ENCODE results near the gene LSM4.
"Not testable (repeated sequence)": the region's sequence is repeated elsewhere in the genome, so short reads cannot be mapped to it uniquely, and the experiment has no call there.

The LSM4 gene

DNA sequence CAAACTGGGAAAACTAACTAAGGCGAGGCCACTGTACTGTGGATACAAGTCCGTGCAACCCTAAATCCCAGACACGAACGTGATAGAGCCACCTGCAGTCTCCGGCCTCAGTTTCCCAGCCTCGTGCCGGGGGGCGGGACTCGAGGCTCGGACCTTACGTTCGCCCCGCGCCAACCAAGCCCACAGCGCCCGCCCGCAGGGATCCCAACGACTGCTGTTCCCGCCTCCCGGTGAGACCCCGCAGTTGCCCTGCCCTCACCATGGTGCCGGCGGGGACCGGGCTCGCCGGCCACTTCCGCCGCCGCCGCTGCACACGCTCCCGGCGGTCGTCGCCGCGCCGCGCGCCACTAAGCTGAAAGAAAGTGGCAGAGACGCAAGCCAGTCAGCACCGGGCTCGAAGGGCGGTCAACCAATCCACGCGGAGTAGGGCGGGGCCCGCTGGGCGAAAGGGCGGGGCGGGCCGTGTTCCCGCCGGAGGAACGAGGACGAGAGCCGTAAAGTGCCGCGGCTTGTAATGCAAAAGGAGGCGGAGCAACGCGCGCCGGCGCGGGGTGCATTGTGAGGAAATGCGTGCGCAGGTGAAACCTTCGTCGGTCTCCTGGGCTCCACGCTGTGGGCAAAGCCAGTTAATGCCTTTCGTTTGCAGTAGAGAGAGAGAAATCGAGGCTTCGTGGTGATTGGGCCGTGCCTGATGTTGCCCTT lies at the start of gene LSM4:
Gene LSM4 (minus strand): TSS at position 318 of the 702 bp plus-strand sequence. CDS start 56 bp downstream, at position 262.
- DNase-seq = peak; percentile 99

DNA sequence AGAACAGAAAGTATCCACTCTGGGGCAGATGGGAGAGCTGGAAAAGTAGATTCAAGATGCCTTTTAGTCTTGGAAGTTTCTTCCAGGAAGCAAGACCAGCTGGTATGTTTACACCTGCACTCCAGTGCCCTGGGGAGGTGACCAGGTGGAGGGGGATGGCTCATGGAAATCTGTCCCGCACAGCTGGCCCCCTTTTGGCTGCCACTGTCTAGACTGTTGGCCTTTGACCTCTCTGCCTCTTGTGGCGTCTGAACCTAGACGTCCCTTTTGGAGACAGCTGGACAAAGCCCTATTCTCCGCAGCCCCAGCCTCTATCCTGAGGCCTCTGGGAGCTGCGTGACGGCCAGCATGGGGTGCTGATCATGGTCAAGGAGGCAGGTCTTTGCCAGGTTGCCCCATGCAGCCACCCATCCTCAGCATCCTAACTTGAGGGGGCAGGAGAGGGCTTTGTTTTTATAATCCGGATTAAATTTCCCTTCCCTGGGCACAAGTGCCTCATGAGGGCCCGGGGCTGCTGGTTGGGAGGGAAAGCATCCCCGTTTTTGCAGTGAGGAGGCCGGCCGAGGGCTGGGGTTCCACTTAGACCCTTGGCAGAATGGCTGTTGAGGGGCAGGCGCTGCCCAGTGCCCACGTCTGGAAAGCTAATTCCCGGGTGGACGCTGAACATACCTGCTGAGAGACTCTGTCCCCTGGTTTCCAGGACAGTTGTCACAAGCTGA lies 45.8 kb upstream of the LSM4 start:
- DNase-seq = no peak

DNA sequence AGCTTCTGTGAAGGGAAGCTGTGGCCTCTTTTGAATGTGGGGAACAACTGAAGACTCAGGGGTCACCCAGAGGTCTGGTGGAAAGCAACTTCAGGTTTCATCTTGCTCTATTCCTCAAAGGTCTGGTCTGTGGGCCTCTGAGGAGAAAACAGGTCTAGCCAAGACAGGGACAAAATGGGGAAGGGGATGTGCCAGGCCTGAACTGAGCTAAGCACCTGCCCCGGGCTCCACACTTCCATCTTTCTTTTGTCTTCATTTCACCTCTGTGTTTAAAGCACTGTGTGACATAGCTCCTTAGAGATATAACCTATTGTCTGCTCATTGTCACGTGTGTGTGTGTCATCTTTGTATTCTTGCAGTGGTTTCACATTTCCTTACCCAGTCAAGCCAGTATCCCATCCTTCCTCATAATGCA lies 43.2 kb upstream of the LSM4 start:
- DNase-seq = no peak

- DNase-seq = no peak
These were observed 42.1 kb upstream of the LSM4 start for GRCh38 chr19:18364826-18365528.

GRCh38 chr19:18364277-18364825 lies 41.5 kb upstream of the LSM4 start:
- not testable (repeated sequence) for DNase-seq

DNA sequence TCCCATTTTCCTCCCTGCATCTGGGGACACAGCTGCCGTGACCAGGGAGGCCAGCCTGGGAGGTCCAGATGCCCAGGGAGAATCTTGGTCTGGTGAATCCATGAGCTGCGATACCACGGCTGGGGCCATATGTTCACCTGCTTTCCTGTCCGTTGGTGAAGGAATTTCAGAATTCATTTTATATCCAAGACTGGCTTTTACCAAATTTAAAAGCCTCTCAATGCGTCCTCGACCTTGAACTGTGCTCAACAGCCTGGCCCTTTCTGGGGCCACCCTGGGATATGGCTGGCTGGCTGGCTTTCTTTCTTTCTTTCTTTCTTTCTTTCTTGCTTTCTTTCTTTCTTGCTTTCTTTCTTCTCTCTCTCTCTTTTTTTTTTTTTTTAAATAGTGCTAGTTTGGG lies 40.9 kb upstream of the LSM4 start:
- DNase-seq = no peak

DNA sequence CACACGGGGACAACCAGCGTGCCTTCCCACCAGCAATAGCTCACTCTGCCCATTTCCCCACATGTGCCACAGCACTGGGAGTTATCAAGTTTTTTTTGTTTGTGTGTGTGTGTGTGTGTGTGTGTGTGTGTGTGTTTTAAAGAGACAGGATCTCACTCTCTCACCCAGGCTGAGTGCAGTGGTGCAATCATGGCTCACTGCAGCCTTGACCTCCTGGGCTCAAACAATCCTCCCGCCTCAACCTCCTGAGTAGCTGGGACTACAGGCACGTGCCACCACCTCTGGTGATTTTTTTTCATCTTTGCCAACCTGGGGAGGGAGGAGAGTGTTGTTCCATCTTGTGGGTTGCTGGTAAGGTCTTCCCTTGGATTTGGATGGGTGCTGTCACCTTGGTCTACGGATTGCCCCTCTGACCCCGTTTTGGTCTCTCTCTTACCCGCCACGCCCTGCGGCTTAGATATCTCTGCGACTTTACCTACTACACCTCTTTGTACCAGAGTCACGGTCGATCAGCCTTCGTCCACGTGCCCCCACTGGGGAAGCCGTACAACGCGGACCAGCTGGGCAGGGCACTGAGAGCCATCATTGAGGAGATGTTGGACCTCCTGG lies 40.2 kb upstream of the LSM4 start:
- no peak for DNase-seq

- no peak for DNase-seq
These were observed 38.8 kb upstream of the LSM4 start for GRCh38 chr19:18361646-18362045.

DNA sequence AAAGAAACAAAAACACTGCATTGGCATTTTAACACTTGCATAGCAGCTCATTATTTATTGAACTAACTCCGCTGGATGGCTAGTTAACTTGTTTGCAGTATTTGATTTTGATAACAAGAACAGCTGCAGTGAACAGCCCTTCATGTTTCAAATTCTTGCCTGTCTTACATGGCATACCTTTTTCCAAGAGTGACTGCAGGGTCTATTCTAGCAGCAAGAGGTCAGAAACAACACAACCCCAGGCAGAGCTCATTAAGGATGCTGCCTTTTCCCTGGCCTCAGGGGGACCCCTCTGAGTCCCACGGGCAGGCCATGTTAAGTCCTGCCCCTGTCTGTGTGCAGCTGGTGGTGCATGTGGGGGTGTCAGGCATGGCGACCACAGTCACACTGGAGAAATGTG lies 34.2 kb upstream of the LSM4 start:
- DNase-seq = no peak

- not testable (repeated sequence) for DNase-seq
These were observed 31.9 kb upstream of the LSM4 start for GRCh38 chr19:18354743-18355142.

- DNase-seq = no peak
These were observed 30.6 kb upstream of the LSM4 start for GRCh38 chr19:18353378-18354005.

DNA sequence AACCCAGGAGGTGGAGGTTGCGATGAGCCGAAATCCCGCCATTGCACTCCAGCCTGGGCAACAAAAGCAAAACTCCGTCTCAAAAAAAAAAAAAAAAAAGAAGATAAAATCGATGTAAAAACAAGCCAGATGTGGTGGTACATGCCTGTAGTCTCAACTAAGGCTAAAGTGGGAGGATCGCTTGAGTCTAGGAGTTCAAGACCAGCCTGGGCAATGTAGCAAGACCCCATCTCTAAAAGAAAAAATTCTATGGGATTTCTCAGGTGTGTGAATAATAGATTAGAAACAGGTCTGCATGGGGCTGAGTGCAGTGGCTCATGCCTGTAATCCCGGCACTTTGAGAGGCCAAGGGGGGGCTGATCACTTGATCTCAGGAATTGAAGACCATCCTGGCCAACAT lies 28.7 kb upstream of the LSM4 start:
- DNase-seq = no peak

DNA sequence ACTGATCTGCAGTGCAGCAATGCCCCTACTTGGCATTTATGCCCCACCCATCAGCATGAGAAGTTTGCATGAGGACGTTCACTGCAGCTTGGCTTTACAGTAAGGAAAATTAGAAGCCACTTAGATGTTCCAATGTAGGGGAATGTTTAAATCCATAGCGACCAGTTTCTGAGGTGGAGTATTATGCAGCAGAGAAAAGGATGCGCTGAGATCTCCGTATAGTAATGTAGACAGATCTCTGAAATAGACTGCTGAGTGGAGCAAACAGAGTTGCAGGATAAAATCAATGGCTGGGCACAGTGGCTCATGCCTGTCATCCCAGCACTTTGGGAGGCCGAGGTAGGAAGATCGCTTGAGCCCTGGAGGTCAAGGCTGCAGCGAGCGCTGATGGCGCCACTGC lies 27.6 kb upstream of the LSM4 start:
- no peak for DNase-seq

DNA sequence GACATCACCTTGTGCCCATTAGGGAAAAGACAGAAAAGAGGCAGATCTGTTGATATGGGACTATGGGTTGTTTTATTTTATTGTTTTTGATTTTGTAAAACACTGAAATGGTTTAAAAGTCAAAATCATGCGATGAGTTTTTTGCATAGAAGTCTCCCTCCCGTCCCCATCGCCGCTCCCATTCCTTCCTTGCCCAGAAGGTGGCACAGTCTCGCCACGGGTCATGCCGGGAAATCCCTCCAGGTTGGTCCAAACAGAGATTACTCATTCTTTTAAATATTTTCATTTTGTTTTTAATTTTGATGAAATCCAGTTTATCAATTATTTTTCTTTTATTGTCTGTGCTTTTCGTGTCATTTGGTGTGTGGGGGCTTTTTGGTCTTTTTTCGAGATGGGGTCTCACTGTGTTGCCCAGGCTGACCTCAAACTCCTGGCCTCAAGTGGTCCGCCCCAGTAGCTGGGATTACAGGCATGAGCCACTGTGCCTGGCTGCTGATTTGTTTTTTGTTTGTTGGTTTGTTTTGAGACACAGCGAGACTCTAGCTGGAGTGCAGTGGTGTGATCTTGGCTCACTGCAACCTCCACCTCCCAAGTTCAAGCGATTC lies 26.8 kb upstream of the LSM4 start:
- no peak for DNase-seq

GRCh38 chr19:18348818-18349339 lies 26.0 kb upstream of the LSM4 start:
- not testable (repeated sequence) for DNase-seq

DNA sequence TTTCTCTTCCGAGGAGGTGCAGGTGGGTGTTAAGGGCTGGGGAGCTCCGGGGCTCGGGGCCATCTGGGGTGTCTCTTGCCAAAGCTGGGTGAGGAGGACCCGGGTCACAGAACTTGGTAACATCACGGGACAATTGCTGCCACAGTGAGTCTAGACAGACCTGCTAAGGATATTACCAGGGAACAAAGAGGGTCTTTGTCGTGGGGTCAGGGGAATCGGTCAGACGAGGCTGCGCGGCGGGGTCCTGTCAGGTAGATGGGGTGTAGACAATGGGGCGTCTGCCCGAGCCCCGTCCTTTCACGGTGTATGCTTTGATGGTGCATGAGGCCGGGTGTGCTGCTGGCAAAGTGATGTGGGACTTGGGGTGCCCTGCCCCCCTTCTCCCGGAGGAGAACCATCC lies 25.3 kb upstream of the LSM4 start:
- DNase-seq = no peak

- DNase-seq = no peak
These were observed 23.2 kb upstream of the LSM4 start for GRCh38 chr19:18346091-18346490.

DNA sequence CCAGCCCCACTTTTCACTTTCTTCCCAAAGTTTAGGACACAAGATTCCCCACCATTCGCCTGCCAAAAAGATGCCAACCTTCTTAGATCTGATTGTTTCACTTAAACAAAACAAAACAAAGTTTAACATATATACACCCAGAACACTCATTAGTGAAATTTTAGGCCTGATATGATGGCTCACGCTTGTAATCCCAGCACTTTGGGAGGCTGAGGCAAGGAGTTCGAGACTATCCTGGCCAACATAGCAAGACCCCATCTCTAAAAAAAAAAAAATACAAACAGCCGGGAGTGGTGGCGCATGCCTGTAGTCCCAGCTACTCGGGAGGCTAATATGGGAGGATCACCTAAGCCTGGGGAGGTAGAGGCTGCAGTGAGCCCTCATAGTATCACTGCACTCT lies 22.4 kb upstream of the LSM4 start:
- no peak for DNase-seq

- DNase-seq = no peak
These were observed 21.7 kb upstream of the LSM4 start for GRCh38 chr19:18344582-18344950.

- no peak for DNase-seq
These were observed 19.3 kb upstream of the LSM4 start for GRCh38 chr19:18342090-18342632.

GRCh38 chr19:18340990-18341868 lies 18.4 kb upstream of the LSM4 start:
- peak; percentile 70 for DNase-seq
